Astrocyte (in vitro differentiated cells and primary cell): ENCODE results near the gene TBC1D19. TPM values are rescaled to one million over a fixed set of nuclear protein-coding genes. Genes with fewer than 3 reads are reported as not detected.

Source experiments
- DNase-seq: peaks from one replicate; pipeline ENCODE4 v3.0.0-alpha.2; 2010; ENCODE audit warnings: low read depth
- FAIRE-seq: peaks from 2 replicates; lab custom pipeline; 2011; peaks lifted over from hg19 to GRCh38; lab: Jason Lieb, UNC
- H2AFZ ChIP-seq: 2 replicates; pipeline ENCODE4 v1.6.0; 2012; ENCODE audit warnings: low read depth, low read length, inconsistent platforms
- H3K27ac ChIP-seq: 2 replicates; pipeline ENCODE4 v1.5.1; 2011; ENCODE audit warnings: low read depth, low read length, inconsistent platforms
- H3K27me3 ChIP-seq: 2 replicates; pipeline ENCODE4 v1.6.0; 2011; ENCODE audit warnings: low read length, inconsistent platforms; ENCODE audit not compliant: insufficient read depth
- H3K36me3 ChIP-seq: 2 replicates; pipeline ENCODE4 v1.5.1; 2011; ENCODE audit warnings: low read length, inconsistent platforms; ENCODE audit not compliant: insufficient read depth
- H3K4me1 ChIP-seq: 2 replicates; pipeline ENCODE4 v1.5.1; 2011; ENCODE audit warnings: low read length, inconsistent platforms; ENCODE audit not compliant: insufficient read depth
- H3K4me2 ChIP-seq: 2 replicates; pipeline ENCODE4 v1.6.0; 2012; ENCODE audit warnings: low read length, inconsistent platforms
- H3K4me3 ChIP-seq: 2 replicates; pipeline ENCODE4 v1.5.1; 2011; ENCODE audit warnings: low read depth, mild to moderate bottlenecking, low read length, inconsistent platforms; ENCODE audit not compliant: insufficient read depth
- H3K79me2 ChIP-seq: 2 replicates; pipeline ENCODE4 v1.6.0; 2012; ENCODE audit warnings: mild to moderate bottlenecking, low read length, inconsistent platforms; ENCODE audit not compliant: insufficient read depth
- H3K9ac ChIP-seq: 2 replicates; pipeline ENCODE4 v1.6.0; 2012; ENCODE audit warnings: mild to moderate bottlenecking, low read length, inconsistent platforms
- H3K9me3 ChIP-seq: 2 replicates; pipeline ENCODE4 v1.5.1; 2012; ENCODE audit warnings: low read depth, mild to moderate bottlenecking, low read length, inconsistent platforms; ENCODE audit not compliant: insufficient read depth
- H4K20me1 ChIP-seq: 2 replicates; pipeline ENCODE4 v1.6.0; 2012; ENCODE audit warnings: low read length, inconsistent platforms; ENCODE audit not compliant: insufficient read depth
- H3K27ac Mint-ChIP-seq: one replicate; pipeline ENCODE4 v1.8.0; 2021; ENCODE audit warnings: mild to moderate bottlenecking, mixed read lengths; ENCODE audit not compliant: unreplicated experiment
- H3K27me3 Mint-ChIP-seq: one replicate; pipeline ENCODE4 v1.8.0; 2021; ENCODE audit warnings: low read depth, mixed read lengths; ENCODE audit not compliant: unreplicated experiment
- H3K36me3 Mint-ChIP-seq: one replicate; pipeline ENCODE4 v1.8.0; 2021; ENCODE audit warnings: low read depth, mixed read lengths; ENCODE audit not compliant: unreplicated experiment
- H3K4me1 Mint-ChIP-seq: one replicate; pipeline ENCODE4 v1.8.0; 2021; ENCODE audit warnings: low read depth, mixed read lengths; ENCODE audit not compliant: unreplicated experiment
- H3K4me3 Mint-ChIP-seq: one replicate; pipeline ENCODE4 v1.8.0; 2021; ENCODE audit warnings: mild to moderate bottlenecking, moderate library complexity, mixed read lengths; ENCODE audit not compliant: unreplicated experiment
- H3K9me3 Mint-ChIP-seq: one replicate; pipeline ENCODE4 v1.8.0; 2021; ENCODE audit warnings: mild to moderate bottlenecking, mixed read lengths; ENCODE audit not compliant: unreplicated experiment
- CTCF ChIP-seq: IDR thresholded peaks from 2 replicates; pipeline ENCODE4 v1.5.1; 2011; ENCODE audit warnings: low read depth, mild to moderate bottlenecking, inconsistent platforms, low read length, moderate library complexity; ENCODE audit not compliant: insufficient read depth
- EZH2 ChIP-seq: IDR thresholded peaks from 2 replicates; pipeline ENCODE4 v1.6.1; 2012; ENCODE audit warnings: mild to moderate bottlenecking, low read length, inconsistent platforms; ENCODE audit not compliant: insufficient read depth
- total RNA-seq: library from RNA; stranded (reverse); gene quantifications from 2 replicates; pipeline ENCODE4 v1.2.1, GENCODE V29; 2021

Gene TBC1D19
- total RNA-seq, 1 donor from 2014 or later: 10.5 TPM

- Histone ChIP-seq H4K20me1 (no peaks in the 10 kb centered on the region), H3K27me3 (no peaks in the 10 kb centered on the region), H3K79me2 (no peaks in the 10 kb centered on the region), H3K36me3 (peaks cover 14% of the 10 kb centered on the region), H3K4me1 (no peaks in the 10 kb centered on the region), H3K4me3 (no peak overlapping the region), H3K4me2 (no peak overlapping the region), H2AFZ (no peak overlapping the region), H3K9me3 (no peaks in the 10 kb centered on the region), H3K9ac (no peak overlapping the region), H3K27ac (peak overlapping the region; percentile 1)
- FAIRE-seq (no peak), DNase-seq (no peak)
- H3K27me3 Mint-ChIP-seq: no peaks in the 10 kb centered on the region
- peaks cover 9% of the 10 kb centered on the region for H3K36me3 Mint-ChIP-seq
- H3K27ac Mint-ChIP-seq: no peak overlapping the region
- no peaks in the 10 kb centered on the region for H3K4me1 Mint-ChIP-seq
- H3K4me3 Mint-ChIP-seq: no peak overlapping the region
- no peak for TF ChIP-seq CTCF
- TF ChIP-seq EZH2: no peak
- no peaks in the 10 kb centered on the region for H3K9me3 Mint-ChIP-seq
These were observed 169.3 kb downstream of the TBC1D19 start for GRCh38 chr4:26753187-26753586.

GRCh38 chr4:26753617-26754016, 169.7 kb downstream of the TBC1D19 start:
- peak overlapping the region; percentile 1 for H3K27ac ChIP-seq
- peak overlapping the region; percentile 3 for H3K27ac Mint-ChIP-seq

More at GRCh38 chr4:26753617-26754016, 169.7 kb downstream of the TBC1D19 start:
- Histone ChIP-seq H3K4me3 (no peak overlapping the region), H3K4me1 (no peaks in the 10 kb centered on the region), H3K27me3 (no peaks in the 10 kb centered on the region), H3K9me3 (no peaks in the 10 kb centered on the region), H4K20me1 (no peaks in the 10 kb centered on the region), H3K9ac (no peak overlapping the region), H3K4me2 (no peak overlapping the region), H3K79me2 (no peaks in the 10 kb centered on the region), H2AFZ (no peak overlapping the region), H3K36me3 (peaks cover 12% of the 10 kb centered on the region)
- H3K36me3 Mint-ChIP-seq: peaks cover 9% of the 10 kb centered on the region
- no peaks in the 10 kb centered on the region for H3K9me3 Mint-ChIP-seq
- no peaks in the 10 kb centered on the region for H3K4me1 Mint-ChIP-seq
- no peaks in the 10 kb centered on the region for H3K27me3 Mint-ChIP-seq
- no peak overlapping the region for H3K4me3 Mint-ChIP-seq
- DNase-seq (peak; percentile 84), FAIRE-seq (peak; percentile 17)
- TF ChIP-seq CTCF: no peak
- no peak for TF ChIP-seq EZH2
